Caco-2 (cell line): ENCODE results near the gene MED20. TPM values are rescaled to one million over a fixed set of nuclear protein-coding genes. Genes with fewer than 3 reads are reported as not detected.

Experiments
- BruUV-seq: library from RNA; stranded (reverse); fragments of 400-500 nt; replicated peaks from 2 replicates; lab custom pipeline; 2021; lab: Mats Ljungman, UMichigan
- CTCF ChIA-PET: fragments of 300-600 bp; sonication (Branson Sonifier 250); formaldehyde crosslinking; loops from one replicate; lab custom pipeline; 2022; ENCODE audit warnings: antibody characterized with exemption; lab: Charles Lee
- POLR2A ChIA-PET: fragments of 300-600 bp; sonication (Branson Sonifier 250); formaldehyde crosslinking; loops from one replicate; lab custom pipeline; 2022; ENCODE audit warnings: antibody characterized with exemption; lab: Charles Lee
- DNase-seq, 2 experiments: peaks; one replicate each; pipeline versions ENCODE4 v3.0.0 to v3.0.0-alpha.2; 2020 to 2022
- H3K27me3 ChIP-seq: replicated peaks from 2 replicates; pipeline ENCODE4 v1.6.0; 2011; ENCODE audit warnings: low read length; ENCODE audit not compliant: control insufficient read depth, insufficient read depth
- H3K36me3 ChIP-seq: 2 replicates; pipeline ENCODE4 v1.5.1; 2011; ENCODE audit warnings: low read length; ENCODE audit not compliant: control insufficient read depth, insufficient read depth
- H3K4me1 ChIP-seq: fragments of 250-450 bp; sonication (Bioruptor Pico); 2 replicates; pipeline ENCODE4 v1.5.1; 2020; ENCODE audit warnings: mild to moderate bottlenecking
- H3K4me3 ChIP-seq: 2 replicates; pipeline ENCODE4 v1.5.1; 2011; ENCODE audit warnings: low read depth, mild to moderate bottlenecking, control low read depth, low read length
- H3K9me3 ChIP-seq: fragments of 250-450 bp; sonication (Bioruptor Pico); 2 replicates; pipeline ENCODE4 v1.5.1; 2020; ENCODE audit warnings: mild to moderate bottlenecking, moderate library complexity
- H3K27ac Mint-ChIP-seq: one replicate; pipeline ENCODE4 v1.8.0; 2022; ENCODE audit warnings: mixed read lengths; ENCODE audit not compliant: unreplicated experiment
- H3K27me3 Mint-ChIP-seq: one replicate; pipeline ENCODE4 v1.8.0; 2022; ENCODE audit warnings: mixed read lengths; ENCODE audit not compliant: insufficient read depth, unreplicated experiment
- H3K36me3 Mint-ChIP-seq: one replicate; pipeline ENCODE4 v1.8.0; 2022; ENCODE audit warnings: mild to moderate bottlenecking, mixed read lengths; ENCODE audit not compliant: insufficient read depth, unreplicated experiment
- H3K4me1 Mint-ChIP-seq: one replicate; pipeline ENCODE4 v1.8.0; 2022; ENCODE audit warnings: low read depth, mixed read lengths; ENCODE audit not compliant: unreplicated experiment
- H3K4me3 Mint-ChIP-seq: one replicate; pipeline ENCODE4 v1.8.0; 2022; ENCODE audit warnings: mild to moderate bottlenecking, moderate library complexity, mixed read lengths; ENCODE audit not compliant: unreplicated experiment
- H3K9me3 Mint-ChIP-seq: one replicate; pipeline ENCODE4 v1.8.0; 2022; ENCODE audit warnings: mixed read lengths; ENCODE audit not compliant: unreplicated experiment
- intact Hi-C: fragments of 100-400 bp; cut with micrococcal nuclease; formaldehyde crosslinking; loops from one replicate; pipeline ENCODE4 v1.10.0; 2022; ENCODE audit not compliant: unreplicated experiment
- total RNA-seq: library from RNA; stranded (reverse); gene quantifications from 2 replicates; pipeline ENCODE4 v1.2.3, GENCODE V29; 2022
- TF ChIP-seq, protein P1 (sequence below), 2 experiments: fragments of 200-600 bp in 1 of 2; IDR thresholded peaks; 1 replicate in 1 of 2; 2 replicates in 1 of 2; pipeline versions ENCODE4 v1.5.1 to v1.8.0; 2011 to 2022; ENCODE audit warnings: antibody characterized with exemption in 1 of 2, control low read depth in 1 of 2, inconsistent platforms in 1 of 2, low read depth in 1 of 2, low read length in 1 of 2, mild to moderate bottlenecking in 1 of 2, moderate library complexity in 1 of 2; ENCODE audit not compliant: insufficient read depth in 1 of 2, severe bottlenecking in 1 of 2, unreplicated experiment in 1 of 2

MED20 gene
- total RNA-seq, 1 experiment from 2014 or later = 43.7 TPM

DNA sequence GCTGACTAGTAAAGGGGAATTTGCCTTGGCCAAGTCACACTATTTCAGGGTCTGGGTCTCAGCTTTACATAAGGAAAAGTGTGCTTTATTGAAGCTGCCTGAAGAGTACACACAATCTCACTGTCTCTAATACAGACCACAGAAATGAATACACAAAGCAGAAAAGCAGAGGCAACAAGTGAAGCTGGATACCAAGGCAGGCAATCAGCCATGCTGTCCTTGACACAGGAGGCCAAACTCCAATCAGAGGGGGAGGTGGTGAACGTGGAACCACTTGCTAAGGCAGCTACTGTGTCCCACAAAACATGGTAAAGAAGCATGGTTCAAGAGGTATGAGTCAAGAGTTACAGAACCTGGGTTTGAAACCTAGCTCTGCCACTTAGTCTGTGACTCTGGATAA is 42.4 kb upstream of the MED20 start:
- no peaks in the 10 kb centered on the region for H3K27me3 Mint-ChIP-seq
- peaks cover 6% of the 10 kb centered on the region for H3K36me3 Mint-ChIP-seq
- H3K27ac Mint-ChIP-seq = no peak overlapping the region
- Histone ChIP-seq H3K4me1 (peaks cover 16% of the 10 kb centered on the region), H3K4me3 (no peak overlapping the region), H3K9me3 (no peaks in the 10 kb centered on the region), H3K36me3 (no peaks in the 10 kb centered on the region), H3K27me3 (no peaks in the 10 kb centered on the region)
- intact Hi-C loops = no loop called here
- H3K4me1 Mint-ChIP-seq = peaks cover 6% of the 10 kb centered on the region
- POLR2A ChIA-PET = no interaction called here
- BruUV-seq = no TSS peak
- TF ChIP-seq, protein P1, sequence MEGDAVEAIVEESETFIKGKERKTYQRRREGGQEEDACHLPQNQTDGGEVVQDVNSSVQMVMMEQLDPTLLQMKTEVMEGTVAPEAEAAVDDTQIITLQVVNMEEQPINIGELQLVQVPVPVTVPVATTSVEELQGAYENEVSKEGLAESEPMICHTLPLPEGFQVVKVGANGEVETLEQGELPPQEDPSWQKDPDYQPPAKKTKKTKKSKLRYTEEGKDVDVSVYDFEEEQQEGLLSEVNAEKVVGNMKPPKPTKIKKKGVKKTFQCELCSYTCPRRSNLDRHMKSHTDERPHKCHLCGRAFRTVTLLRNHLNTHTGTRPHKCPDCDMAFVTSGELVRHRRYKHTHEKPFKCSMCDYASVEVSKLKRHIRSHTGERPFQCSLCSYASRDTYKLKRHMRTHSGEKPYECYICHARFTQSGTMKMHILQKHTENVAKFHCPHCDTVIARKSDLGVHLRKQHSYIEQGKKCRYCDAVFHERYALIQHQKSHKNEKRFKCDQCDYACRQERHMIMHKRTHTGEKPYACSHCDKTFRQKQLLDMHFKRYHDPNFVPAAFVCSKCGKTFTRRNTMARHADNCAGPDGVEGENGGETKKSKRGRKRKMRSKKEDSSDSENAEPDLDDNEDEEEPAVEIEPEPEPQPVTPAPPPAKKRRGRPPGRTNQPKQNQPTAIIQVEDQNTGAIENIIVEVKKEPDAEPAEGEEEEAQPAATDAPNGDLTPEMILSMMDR (IDR thresholded peaks at IDR 0.05; ENCODE audit: insufficient read depth in 1 of 2, low read depth in 1 of 2, low read length in 1 of 2, severe bottlenecking in 1 of 2, unreplicated experiment in 1 of 2) = no peak
- CTCF ChIA-PET = no interaction called here
- no peak overlapping the region for H3K4me3 Mint-ChIP-seq
- DNase-seq = no peak
- no peaks in the 10 kb centered on the region for H3K9me3 Mint-ChIP-seq

DNA sequence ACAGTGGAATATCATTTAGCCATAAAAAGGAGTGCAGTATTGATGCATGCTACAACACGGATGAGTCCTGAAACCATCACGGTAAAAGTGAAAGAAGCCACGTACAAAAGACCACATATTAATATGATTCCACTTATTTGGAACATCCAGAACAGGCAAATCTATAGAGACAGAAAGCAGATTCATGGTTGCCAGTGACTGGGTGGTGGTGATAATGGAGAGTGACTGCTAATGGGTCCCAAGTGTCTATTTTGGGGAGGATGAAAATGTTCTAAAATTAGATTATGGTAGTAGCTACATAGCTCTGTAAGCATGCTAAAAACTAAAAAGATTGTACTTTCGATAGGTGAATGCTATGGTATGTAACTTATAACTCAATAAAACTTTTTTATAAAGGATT is 39.1 kb upstream of the MED20 start:
- H3K4me1 ChIP-seq = no peaks in the 10 kb centered on the region

DNA sequence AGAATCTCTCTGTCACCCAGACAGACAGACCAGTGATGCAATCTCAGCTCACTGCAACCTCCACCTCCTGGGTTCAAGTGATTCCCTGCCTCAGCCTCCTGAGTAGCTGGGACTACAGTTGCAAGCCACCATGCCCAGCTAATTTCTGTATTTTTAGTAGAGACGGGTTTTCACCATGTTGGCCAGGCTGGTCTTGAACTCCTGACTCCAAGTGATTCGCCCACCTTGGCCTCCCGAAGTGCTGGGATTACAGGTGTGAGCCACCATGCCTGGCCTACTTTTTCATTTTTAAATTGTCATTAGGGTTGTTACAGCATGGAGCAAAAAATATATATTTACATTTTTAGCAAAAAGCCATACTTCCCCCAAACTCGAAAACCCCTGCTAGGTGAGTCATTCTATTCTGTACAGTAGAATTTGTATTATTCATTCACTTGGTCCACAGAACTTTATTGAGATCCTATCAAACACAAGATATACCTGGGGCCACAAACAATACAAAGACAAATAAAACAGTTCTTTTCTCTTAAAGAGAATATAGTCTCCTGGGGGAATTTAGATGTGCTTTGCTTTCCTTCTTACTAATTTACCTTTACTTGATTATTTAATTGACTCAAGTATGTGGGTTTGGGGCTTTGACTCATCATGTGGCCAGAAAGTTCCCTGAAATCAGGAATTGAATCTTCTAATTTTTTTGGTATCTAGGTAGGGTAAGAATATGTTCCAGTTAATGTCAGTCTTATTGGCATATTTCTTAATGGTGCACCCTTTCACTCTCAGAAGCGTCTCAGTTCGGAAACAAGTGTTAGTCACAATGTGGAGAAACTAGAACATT is 37.3 kb upstream of the MED20 start:
- H3K27me3 Mint-ChIP-seq = no peaks in the 10 kb centered on the region
- POLR2A ChIA-PET = no interaction called here
- H3K36me3 Mint-ChIP-seq = peaks cover 6% of the 10 kb centered on the region
- Histone ChIP-seq H3K36me3 (no peaks in the 10 kb centered on the region), H3K4me3 (no peak overlapping the region), H3K9me3 (no peaks in the 10 kb centered on the region), H3K4me1 (no peaks in the 10 kb centered on the region), H3K27me3 (no peaks in the 10 kb centered on the region)
- TF ChIP-seq, protein P1 (IDR thresholded peaks at IDR 0.05; ENCODE audit: insufficient read depth in 1 of 2, low read depth in 1 of 2, low read length in 1 of 2, severe bottlenecking in 1 of 2, unreplicated experiment in 1 of 2) = no peak
- CTCF ChIA-PET = no interaction called here
- H3K4me1 Mint-ChIP-seq = peaks cover 6% of the 10 kb centered on the region
- DNase-seq = no peak
- no peak overlapping the region for H3K27ac Mint-ChIP-seq
- BruUV-seq = no TSS peak
- intact Hi-C loops = no loop called here
- no peak overlapping the region for H3K4me3 Mint-ChIP-seq
- H3K9me3 Mint-ChIP-seq = no peaks in the 10 kb centered on the region

More for the DNA sequence above, 39.1 kb upstream of the MED20 start:
- Mint-ChIP-seq H3K27me3 (no peaks in the 10 kb centered on the region), H3K36me3 (peaks cover 6% of the 10 kb centered on the region), H3K4me3 (no peak overlapping the region), H3K9me3 (no peaks in the 10 kb centered on the region), H3K4me1 (peaks cover 6% of the 10 kb centered on the region), H3K27ac (no peak overlapping the region)
- POLR2A ChIA-PET = no interaction called here
- TF ChIP-seq, protein P1 (IDR thresholded peaks at IDR 0.05; ENCODE audit: insufficient read depth in 1 of 2, low read depth in 1 of 2, low read length in 1 of 2, severe bottlenecking in 1 of 2, unreplicated experiment in 1 of 2) = no peak
- Histone ChIP-seq H3K4me3 (no peak overlapping the region), H3K9me3 (no peaks in the 10 kb centered on the region), H3K27me3 (no peaks in the 10 kb centered on the region), H3K36me3 (no peaks in the 10 kb centered on the region)
- intact Hi-C loops = no loop called here
- no TSS peak for BruUV-seq
- CTCF ChIA-PET = interaction anchor here (0.6 kb wide), 1 partner anchor 103 kb away, joined by 3 read pairs; no protein-coding TSS in a partner anchor
- DNase-seq = no peak
